ENCODE results near the gene IQGAP2.

Gene IQGAP2

GRCh38 chr5:76383126-76383832 is 19.8 kb upstream of the IQGAP2 start:
- no peak for DNase-seq (ENCODE audit: low read depth)

DNA sequence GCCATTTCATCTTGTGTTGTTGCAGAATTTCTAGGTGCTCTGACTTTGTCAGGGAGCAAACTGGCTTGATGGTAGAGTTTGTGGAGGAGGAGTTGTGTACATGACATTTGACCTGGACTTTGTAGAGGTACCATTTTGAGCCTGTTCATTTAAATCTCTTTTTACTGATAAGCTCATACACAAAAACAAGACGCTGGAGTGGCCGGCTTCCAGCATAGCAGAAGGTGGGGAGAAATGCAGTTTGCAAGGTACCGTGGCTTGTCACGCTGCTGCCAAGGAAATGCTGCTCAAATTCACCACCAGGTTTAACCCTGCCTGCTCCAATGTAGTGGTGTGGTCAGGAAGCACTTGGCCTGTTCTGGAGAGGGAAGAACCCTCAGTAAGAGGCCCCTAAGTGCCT is 18.9 kb upstream of the IQGAP2 start:
- no peak for DNase-seq (ENCODE audit: low read depth)

DNA sequence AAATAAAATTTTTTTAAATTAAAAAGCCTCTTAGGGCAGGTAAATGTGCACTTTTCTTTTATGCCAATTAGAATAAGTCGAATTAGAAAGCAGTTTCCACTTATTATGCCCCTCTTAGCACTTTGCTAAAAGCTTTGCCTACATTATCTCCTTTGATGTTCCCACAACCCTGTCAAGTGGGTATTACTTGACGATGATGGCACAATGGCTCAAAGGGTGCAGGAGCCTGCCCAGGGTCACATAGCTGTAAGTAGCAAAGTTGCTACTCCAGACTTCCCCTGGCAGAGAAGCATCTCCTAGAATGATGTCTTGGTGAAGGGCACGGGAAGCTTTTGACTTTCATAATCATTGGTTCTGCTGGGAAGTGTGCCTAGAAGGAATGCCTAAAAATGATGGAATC is 18.4 kb upstream of the IQGAP2 start:
- DNase-seq (ENCODE audit: low read depth), result no peak

DNA sequence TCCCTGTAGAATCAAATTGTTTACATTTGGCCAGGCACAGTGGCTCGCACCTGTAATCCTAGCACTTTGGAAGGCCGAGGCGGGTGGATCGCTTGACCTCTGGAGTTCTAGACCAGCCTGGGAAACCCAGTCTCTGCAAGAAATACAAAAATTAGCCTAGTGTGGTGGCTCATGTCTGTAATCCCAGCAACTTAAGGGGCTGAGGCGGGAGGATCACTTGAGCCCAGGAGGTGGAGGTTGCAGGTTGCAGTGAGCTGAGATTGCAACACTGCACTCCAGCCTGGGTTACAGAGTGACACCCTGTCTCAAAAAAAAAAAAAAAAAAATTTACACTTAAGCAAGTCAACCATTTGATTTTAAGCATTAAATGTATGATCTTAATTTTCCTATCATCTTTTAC is 17.5 kb upstream of the IQGAP2 start:
- DNase-seq (ENCODE audit: low read depth), result no peak

DNA sequence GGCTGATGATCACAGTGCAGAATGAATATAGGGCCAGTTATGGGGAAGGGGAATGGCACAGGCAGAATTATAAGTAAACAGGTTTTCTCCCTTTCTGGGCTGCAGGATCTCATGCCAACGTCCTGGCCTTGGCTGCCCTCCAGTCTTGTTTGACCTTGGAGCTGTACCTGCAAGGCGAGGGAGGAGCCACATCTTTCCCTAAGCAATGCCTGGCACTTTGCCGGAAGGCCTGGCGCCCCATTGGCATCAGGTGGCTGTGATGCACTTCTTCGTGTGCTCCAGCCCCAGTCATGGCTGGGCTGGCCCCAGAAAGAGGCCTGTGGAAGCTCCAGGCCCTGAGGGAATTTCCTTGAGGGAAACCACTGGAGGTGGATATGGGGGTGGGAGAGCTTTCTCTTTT is 16.7 kb upstream of the IQGAP2 start:
- DNase-seq (ENCODE audit: low read depth), result no peak

DNA sequence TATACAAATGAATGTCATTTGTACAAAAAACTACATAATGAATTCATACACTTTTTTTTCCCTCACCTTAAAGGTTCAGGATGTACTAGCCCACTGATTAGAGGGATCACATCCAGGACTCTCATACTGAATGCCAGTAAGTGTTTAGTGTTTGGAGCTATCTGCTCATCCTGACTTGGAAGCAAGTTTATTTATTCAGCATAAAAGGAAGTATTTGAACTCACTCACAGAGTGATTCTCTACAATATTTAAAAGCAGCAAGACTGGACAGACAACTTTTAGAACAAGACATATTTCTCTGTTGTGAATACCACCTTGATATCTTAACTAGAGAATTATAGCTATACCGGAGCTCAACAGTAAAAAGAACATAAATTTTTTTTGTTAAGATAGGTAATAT is 14.8 kb upstream of the IQGAP2 start:
- DNase-seq (ENCODE audit: low read depth), result no peak

DNA sequence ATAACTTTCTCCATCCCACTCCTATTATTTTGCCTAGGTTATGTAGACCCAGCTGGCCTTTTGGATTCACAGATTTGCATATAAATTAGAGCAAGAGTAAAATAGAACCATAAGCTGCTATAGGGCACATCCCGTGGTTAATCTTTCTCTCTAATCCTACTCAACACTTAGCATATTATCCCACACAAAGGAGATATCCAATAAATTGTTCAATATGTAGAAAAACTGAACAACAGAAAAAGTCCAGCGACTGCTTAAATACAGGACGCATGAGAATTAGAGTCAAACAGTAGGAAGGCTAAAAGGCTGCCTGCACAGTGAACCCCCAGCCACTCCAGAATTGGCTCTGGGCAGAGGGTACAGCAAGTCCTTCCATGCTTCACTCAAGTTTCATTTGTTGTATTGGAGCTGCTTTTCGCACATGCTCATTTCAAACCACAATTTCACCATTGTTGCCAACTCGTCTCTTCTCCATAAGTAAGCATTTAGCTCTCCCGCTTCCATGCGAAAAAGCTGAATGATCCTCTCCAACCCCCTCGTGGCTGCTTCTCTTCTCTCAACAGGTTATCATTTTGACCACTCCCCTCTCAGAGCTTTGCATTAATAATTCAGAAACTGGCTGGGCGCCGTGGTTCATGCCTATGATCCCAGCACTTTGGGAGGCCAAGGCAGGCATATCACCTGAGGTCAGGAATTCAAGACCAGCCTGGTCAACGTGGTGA is 14.1 kb upstream of the IQGAP2 start:
- no peak for DNase-seq (ENCODE audit: low read depth)

- no peak for DNase-seq (ENCODE audit: low read depth)
Observed at GRCh38 chr5:76389513-76390154, 13.5 kb upstream of the IQGAP2 start.

DNA sequence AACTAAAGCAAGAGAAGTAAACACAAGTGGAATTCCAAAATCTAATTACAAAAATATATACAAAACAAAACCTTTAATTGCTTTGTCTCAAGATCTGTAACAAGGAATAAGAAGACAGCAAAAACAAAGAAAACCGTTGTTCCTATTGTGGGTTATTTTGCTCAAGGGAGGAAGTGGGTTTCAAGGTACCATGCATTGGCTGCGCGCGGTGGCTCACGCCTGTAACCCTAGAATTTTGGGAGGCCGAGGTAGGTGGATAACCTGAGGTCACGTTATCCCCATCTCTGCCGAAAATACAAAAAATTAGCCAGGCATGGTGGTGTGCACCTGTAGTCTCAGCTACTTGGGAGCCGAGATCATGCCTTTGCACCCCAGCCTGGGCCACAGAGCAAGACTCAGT is 12.1 kb upstream of the IQGAP2 start:
- DNase-seq (ENCODE audit: low read depth), result no peak

GRCh38 chr5:76393035-76393680 is 9.9 kb upstream of the IQGAP2 start:
- no peak for DNase-seq (ENCODE audit: low read depth)

DNA sequence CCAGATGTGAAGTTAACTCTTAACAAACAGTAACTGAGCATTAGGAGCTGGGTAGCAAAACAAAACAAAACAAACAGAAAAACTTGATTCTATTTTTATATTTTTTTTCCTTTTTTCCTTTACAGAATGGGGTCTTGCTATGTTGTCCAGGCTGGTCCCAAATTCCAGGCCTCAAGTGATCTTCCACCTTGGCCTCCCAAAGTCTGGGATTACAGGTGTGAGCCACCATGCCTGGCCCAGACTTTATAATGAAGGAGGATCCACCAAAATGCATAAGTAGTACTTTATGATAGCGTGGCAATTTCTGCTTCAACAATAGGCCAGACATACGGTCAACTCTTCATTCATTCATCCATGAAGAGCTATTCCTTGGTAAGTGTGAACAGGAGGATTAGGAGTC is 5.9 kb upstream of the IQGAP2 start:
- no peak for DNase-seq (ENCODE audit: low read depth)

- DNase-seq (ENCODE audit: low read depth), result no peak
Observed at GRCh38 chr5:76399268-76399667, 3.8 kb upstream of the IQGAP2 start.

GRCh38 chr5:76400466-76400865 is 2.6 kb upstream of the IQGAP2 start:
- no peak for DNase-seq (ENCODE audit: low read depth)

GRCh38 chr5:76401801-76402250 is 1.3 kb upstream of the IQGAP2 start:
- DNase-seq (ENCODE audit: low read depth), result no peak

DNA sequence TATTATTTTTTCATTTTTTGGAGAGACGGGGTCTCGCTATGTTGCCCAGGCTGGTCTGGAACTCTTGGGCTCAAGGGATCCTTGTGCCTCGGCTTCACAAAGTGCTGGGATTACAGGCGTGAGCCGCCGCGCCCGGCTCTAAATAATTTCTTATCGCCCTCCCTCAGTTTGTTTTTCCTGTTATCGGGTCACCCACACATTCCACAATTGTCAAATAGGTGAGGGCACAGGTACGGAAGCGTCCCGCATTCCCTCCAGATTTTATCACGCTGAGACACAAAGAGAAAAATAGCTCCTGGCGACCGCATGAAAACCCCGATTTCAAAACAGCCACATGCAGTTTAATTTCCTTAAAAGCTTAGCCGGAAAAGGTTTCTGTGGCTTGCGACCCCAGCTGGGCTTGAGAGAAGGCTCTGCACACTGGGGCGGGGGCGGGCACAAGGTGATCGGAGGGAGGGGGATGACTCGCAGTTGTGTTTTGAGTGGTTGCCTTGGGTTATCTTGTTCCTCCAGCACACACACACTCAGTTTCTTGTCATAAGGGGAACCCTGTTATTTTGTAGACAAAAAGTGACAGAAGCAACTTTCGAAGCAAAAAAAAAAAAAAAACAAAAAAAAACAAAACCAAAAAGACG is 717 bp upstream of the IQGAP2 start:
- no peak for DNase-seq (ENCODE audit: low read depth)

GRCh38 chr5:76403766-76404222 is 709 bp downstream of the IQGAP2 start:
- no peak for DNase-seq (ENCODE audit: low read depth)

GRCh38 chr5:76404223-76405211 is 1.4 kb downstream of the IQGAP2 start:
- DNase-seq (ENCODE audit: low read depth), result no peak

DNA sequence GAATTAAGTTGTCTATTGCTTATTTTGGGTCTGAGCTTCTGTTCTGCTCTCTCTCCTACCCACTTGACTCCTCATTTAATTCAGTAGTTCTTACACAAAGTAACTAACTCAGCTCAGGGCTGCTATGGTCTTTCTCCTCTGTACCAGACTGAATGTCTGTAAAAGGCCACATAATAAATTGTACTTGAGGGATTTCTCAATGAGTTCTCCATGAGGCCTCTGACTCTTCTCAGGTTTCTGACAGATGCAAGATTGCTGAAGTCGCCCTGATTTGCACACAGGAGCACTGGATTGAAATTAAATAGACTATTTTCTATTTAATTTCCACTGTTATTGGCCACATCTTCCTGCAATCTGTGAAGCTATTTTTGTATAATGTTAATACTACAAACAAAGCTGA is 2.9 kb downstream of the IQGAP2 start:
- DNase-seq (ENCODE audit: low read depth), result no peak

DNA sequence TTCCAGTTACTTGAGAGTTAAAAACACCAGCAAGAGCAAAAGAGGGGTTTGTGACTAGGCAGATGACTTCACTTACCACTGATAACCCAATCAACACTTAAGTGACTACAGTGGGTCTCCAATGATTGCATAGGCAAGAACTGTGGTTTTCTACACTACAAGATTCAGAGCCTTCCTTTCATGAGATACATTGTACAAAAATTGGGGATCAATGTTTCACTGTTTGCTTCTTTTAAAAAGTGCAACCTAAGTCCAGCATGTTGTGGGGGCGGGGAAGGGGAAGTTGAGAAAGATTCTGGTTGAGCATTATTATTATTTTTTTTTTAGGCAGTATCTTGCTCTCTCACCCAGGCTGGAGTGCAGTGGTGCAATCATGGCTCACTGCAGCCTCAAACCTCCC is 3.6 kb downstream of the IQGAP2 start:
- DNase-seq (ENCODE audit: low read depth), result no peak

GRCh38 chr5:76408104-76408654 is 5.1 kb downstream of the IQGAP2 start:
- DNase-seq (ENCODE audit: low read depth), result no peak

GRCh38 chr5:76412511-76412910 is 9.4 kb downstream of the IQGAP2 start:
- no peak for DNase-seq (ENCODE audit: low read depth)

Data from HS-5 (cell line).